GM23248 (cell line): ENCODE measurements around the gene RHEB.

Experiments used
- EZH2 ChIP-seq: fragments of 200-600 bp; sonication (generic); IDR thresholded peaks from 2 replicates; pipeline ENCODE4 v1.6.1; 2018; ENCODE audit warnings: antibody characterized with exemption, mild to moderate bottlenecking; ENCODE audit not compliant: insufficient read depth, poor library complexity, severe bottlenecking
- EZH2phosphoT487 ChIP-seq: fragments of 200-600 bp; sonication (generic); IDR thresholded peaks from 2 replicates; pipeline ENCODE4 v1.6.1; 2018; ENCODE audit warnings: antibody characterized with exemption, moderate library complexity, mild to moderate bottlenecking, low read depth; ENCODE audit not compliant: insufficient read depth

DNA sequence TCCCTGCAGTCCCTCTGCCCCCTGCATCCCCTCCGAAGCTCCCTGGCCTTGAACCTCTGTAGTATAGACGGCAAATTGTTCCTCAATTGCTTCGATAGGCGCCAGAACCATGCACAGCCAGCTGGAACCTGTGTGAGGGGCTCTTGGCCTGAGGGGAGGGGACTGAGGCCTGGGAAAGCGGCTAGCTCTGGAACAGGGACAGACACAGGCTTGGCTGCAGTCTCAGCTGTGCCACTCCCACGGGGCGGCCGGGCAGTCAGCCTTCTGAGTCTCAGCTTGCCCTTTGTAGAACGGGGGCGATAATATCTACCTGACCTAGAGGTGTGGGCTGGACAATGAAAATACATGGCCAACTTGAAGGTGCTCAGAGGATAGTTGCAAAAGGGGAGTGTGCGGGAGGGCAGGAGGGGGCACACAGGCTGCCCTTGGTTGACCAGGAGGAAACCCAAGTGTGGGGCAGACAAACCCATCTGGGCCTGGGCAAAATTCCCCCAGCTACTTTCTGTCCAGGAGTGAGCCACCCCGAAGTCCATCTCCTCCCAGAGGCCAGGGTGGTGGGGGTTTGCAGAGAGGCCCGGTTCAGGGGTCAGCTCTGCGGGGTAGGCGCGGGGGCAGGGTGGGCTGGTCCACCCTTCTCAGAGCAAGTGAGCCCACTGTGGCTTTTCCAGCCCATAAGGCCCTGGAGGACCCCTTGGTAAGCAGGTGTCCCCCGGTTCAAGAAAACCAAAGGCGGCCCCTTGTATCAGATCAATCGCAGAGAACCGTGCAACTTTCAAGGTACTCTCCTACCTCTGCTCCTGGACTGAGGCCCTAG, 84.4 kb downstream of the RHEB start:
- TF ChIP-seq EZH2 = no peak
- no peak for TF ChIP-seq EZH2phosphoT487
